Ascending aorta (tissue), 2 donors: ENCODE measurements around the gene NINL. TPM values are rescaled to one million over a fixed set of nuclear protein-coding genes. Genes with fewer than 3 reads are reported as not detected.
"Not testable (repeated sequence)": the region's sequence is repeated elsewhere in the genome, so short reads cannot be mapped to it uniquely, and the experiment has no call there.

Source experiments
- DNase-seq, 2 donors: peaks; one replicate each; pipeline ENCODE4 v3.0.0-alpha.2; 2019; ENCODE audit warnings: low spot score in 2 of 2
- H3K27ac ChIP-seq, 2 donors: fragments of 200-600 bp; sonication (generic); one replicate each; pipeline ENCODE4 v1.5.1; 2016 to 2017; ENCODE audit warnings: mild to moderate bottlenecking in 1 of 2
- H3K27me3 ChIP-seq: fragments of 200-600 bp; sonication (generic); one replicate; pipeline ENCODE4 v1.5.1; 2017
- H3K36me3 ChIP-seq, 2 donors: fragments of 200-600 bp; sonication (generic); one replicate each; pipeline ENCODE4 v1.5.1; 2016
- H3K4me1 ChIP-seq, 2 donors: fragments of 200-600 bp; sonication (generic); one replicate each; pipeline ENCODE4 v1.5.1; 2016 to 2017; ENCODE audit warnings: mild to moderate bottlenecking in 1 of 2
- H3K4me3 ChIP-seq, 2 donors: fragments of 200-600 bp; sonication (generic); one replicate each; pipeline ENCODE4 v1.5.1; 2016 to 2017; ENCODE audit warnings: mild to moderate bottlenecking in 1 of 2
- H3K9me3 ChIP-seq, 2 donors: fragments of 200-600 bp; sonication (generic); one replicate each; pipeline ENCODE4 v1.5.1; 2016
- intact Hi-C: fragments of 100-400 bp; cut with DNase I; formaldehyde crosslinking; loops from one replicate; pipeline ENCODE4 v1.15.1; 2023
- total RNA-seq: library from RNA; depleted of rRNA; stranded (reverse); fragments of >200 nt; gene quantifications from one replicate; pipeline ENCODE4 v1.1.0, GENCODE V29; 2016
- TF ChIP-seq, protein P1 (sequence below), 3 experiments: fragments of 200-600 bp in 2 of 3; fragments of 450-650 bp in 1 of 3; sonication (generic) in 2 of 3; IDR thresholded peaks; one replicate each; pipeline ENCODE4 v1.5.1; 2016 to 2019; ENCODE audit warnings: antibody characterized with exemption in 3 of 3, mild to moderate bottlenecking in 1 of 3, moderate library complexity in 1 of 3

The NINL gene
- total RNA-seq, result 18.0 TPM

DNA sequence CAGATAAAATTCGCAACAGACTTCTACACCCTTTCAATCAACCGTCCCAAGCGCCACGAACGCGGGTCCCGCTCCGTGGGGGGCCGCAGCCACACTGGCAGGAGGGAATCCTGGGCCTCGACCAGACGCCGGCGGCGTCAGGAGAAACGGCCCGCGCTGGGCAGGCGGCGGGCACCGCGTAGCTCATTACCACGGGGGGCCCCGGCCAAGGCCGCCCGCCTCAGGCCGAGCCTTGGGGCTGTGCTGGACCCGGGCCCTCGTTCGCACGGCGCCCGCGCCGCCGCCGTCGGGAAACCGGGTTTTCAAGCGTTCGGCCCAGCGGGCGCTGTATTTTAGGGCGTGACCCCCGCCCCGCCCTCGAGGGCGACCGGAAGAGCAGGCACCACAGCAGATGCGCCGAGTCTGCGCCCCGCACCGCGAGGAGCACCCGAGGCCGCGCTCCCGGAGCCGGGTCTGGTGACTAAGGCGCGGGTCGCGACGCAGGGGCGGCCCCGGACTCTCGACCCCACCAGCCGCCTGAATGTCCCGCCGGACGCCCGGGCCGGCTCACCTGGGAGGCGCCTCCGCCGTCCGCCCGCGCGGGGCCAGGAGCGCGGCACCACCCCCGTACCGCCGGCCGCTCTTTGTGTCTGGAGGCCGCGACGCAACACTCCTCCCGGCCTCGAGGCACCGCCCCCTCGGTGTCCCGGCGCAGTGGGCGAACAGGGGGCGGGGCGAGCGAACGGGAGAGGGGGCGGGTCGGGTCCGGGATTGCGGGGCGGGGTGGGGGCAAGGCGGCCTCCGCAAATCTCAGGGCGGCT lies at the start of gene NINL:
Gene NINL, minus strand, starts transcription at position 627 of the 800 bp plus-strand sequence. CDS start 58,944 bp downstream, outside the sequence.
- Histone ChIP-seq H3K27me3 (no peaks in the 10 kb centered on the region), H3K4me1 (no peaks in the 10 kb centered on the region), H3K36me3 (no peaks in the 10 kb centered on the region), H3K4me3 (peak within 1 kb of the TSS; percentile 68 to 76), H3K9me3 (no peaks in the 10 kb centered on the region), H3K27ac (peak within 1 kb of the TSS; percentile 38 to 50)
- intact Hi-C loops, result loop anchor here (1.0 to 5.0 kb wide), 3 partner anchors 39 to 112 kb away; partner anchors contain the start of genes NANP and ZNF337
- TF ChIP-seq, protein P1, sequence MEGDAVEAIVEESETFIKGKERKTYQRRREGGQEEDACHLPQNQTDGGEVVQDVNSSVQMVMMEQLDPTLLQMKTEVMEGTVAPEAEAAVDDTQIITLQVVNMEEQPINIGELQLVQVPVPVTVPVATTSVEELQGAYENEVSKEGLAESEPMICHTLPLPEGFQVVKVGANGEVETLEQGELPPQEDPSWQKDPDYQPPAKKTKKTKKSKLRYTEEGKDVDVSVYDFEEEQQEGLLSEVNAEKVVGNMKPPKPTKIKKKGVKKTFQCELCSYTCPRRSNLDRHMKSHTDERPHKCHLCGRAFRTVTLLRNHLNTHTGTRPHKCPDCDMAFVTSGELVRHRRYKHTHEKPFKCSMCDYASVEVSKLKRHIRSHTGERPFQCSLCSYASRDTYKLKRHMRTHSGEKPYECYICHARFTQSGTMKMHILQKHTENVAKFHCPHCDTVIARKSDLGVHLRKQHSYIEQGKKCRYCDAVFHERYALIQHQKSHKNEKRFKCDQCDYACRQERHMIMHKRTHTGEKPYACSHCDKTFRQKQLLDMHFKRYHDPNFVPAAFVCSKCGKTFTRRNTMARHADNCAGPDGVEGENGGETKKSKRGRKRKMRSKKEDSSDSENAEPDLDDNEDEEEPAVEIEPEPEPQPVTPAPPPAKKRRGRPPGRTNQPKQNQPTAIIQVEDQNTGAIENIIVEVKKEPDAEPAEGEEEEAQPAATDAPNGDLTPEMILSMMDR (IDR thresholded peaks at IDR 0.05), result no peak
- peak in 1 of 2 donors; percentile 78 for DNase-seq

DNA sequence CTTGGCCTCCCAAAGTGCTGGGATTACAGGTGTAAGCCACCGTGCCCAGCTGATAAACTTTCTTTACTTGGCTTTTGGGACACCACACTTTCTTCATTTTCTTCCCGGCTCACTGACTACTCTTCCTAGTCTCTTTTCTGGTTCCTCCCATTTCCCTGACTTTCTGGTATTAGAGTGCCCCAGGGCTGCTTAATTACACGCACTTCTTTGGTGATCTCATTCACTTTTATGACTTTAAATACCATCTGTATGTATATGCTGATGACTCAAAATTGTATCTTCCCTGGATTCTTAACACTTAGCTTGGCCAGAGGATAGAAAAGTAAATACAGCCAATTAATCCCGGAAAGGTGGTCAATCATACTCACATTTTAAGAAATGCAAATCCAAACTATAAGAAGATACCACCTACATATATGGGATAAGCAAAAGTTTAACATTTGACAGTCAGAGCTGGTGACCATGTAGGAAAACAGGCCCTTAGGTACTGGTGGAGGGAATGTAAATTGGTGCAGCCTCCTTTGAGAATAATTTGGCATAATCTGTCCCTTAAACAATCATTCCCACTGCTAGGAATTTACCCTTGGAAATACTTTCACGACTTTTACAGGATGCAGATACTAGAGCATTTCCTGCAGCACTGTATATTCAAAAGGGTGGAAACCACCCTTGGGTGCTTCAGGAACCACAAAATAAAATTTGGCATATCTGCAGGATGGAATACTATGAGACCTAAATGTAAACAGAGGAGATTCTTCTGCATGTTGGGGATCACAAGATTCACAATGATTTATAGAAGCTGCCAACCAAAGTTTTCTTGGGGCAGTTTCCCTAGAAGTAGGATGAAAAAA lies 47.8 kb upstream of the NINL start:
- no peaks in the 10 kb centered on the region for H3K27me3 ChIP-seq
- intact Hi-C loops, result no loop called here
- no peak overlapping the region for H3K27ac ChIP-seq
- H3K9me3 ChIP-seq, result no peaks in the 10 kb centered on the region
- H3K36me3 ChIP-seq, result peaks cover 0 to 4% of the 10 kb centered on the region in 2 donors
- no peaks in the 10 kb centered on the region for H3K4me1 ChIP-seq
- TF ChIP-seq, protein P1 (IDR thresholded peaks at IDR 0.05), result no peak
- H3K4me3 ChIP-seq, result no peak overlapping the region
- no peak for DNase-seq

DNA sequence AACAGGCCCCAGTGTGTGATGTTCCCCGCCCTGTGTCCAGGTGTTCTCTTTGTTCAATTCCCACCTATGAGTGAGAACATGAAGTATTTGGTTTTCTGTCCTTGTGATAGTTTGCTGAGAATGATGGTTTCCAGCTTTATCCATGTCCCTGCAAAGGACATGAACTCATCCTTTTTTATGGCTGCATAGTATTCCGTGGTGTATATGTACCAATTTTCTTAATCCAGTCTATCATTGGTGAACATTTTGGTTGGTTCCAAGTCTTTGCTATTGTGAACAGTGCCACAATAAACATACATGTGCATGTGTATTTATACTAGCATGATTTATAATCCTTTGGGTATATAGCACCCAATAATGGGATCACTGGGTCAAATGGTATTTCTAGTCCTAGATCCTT lies 45.3 kb upstream of the NINL start:
- H3K4me1 ChIP-seq, H3K4me3 ChIP-seq, intact Hi-C loops, DNase-seq, H3K9me3 ChIP-seq, H3K27ac ChIP-seq, H3K27me3 ChIP-seq, H3K36me3 ChIP-seq: not testable (repeated sequence)

DNA sequence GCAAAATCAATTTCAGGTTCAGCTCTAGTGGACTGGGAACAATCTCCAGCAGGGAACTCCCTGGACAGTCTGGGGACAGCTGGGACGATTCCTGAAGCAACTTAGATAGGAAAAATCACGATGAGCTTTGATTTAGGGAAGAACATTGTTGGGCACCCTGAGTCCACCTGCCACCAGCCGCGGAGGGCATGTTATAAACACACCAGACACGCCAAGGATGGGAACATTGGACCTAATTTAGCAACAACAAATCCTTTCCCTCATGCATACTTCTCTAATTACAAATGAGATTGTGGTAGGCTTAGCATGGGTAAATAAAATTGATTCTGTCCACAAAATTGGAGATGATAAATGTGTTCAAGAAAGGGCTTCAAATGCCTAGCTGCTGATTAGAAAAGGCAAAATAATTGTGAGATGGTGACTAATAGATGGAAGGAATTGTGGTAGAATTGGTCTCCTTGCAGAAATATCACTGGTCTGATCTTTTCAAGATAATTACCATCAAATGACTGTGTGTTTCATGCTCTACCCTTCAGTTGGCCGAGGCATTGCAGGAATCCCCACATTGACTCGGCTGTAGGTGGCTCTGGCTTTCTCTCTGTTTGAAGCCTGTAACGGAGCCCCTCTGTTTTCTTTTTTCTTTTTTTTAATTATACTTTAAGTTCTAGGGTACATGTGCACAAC lies 44.6 kb upstream of the NINL start:
- Histone ChIP-seq H3K27me3 (no peaks in the 10 kb centered on the region), H3K27ac (no peak overlapping the region), H3K36me3 (peaks cover 0 to 3% of the 10 kb centered on the region in 2 donors), H3K4me3 (no peak overlapping the region), H3K9me3 (no peaks in the 10 kb centered on the region), H3K4me1 (no peaks in the 10 kb centered on the region)
- TF ChIP-seq, protein P1 (IDR thresholded peaks at IDR 0.05), result no peak
- intact Hi-C loops, result loop anchor here (10.0 kb wide), 2 partner anchors 235 to 575 kb away; partner anchors contain the start of genes ABHD12 and ACSS1
- no peak for DNase-seq

DNA sequence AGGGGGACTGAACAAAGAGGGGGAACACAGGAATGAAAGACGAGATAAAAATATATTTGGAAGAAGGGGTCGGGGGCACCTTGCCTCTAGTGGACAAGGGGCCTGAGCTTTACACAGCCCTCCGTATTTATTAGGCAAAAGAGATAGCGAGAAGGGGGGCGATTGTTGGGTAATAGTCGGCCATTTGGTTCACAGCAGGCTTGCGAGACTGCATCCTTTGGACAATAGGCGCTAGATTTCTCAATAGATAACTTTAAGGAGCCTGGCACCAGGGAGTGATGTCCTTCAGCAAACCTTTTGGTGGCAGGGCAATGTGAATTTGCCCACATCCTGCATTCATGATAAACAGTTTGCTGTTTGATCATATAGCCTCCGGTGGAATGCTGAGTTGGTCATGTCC lies 41.4 kb upstream of the NINL start:
- intact Hi-C loops, result loop anchor here (10.0 kb wide), 2 partner anchors 232 to 572 kb away; partner anchors contain the start of genes ABHD12 and ACSS1
- Histone ChIP-seq H3K9me3 (no peaks in the 10 kb centered on the region), H3K36me3 (no peaks in the 10 kb centered on the region), H3K27ac (no peak overlapping the region), H3K4me1 (peaks cover 0 to 6% of the 10 kb centered on the region in 2 donors), H3K27me3 (no peaks in the 10 kb centered on the region), H3K4me3 (no peak overlapping the region)
- TF ChIP-seq, protein P1 (IDR thresholded peaks at IDR 0.05), result no peak
- no peak for DNase-seq
